ENCODE measurements around the gene KISS1. TPM values are rescaled to one million over a fixed set of nuclear protein-coding genes. Genes with fewer than 3 reads are reported as not detected.

The KISS1 gene
- total RNA-seq, 1 donor from 2014 or later, result not detected

DNA sequence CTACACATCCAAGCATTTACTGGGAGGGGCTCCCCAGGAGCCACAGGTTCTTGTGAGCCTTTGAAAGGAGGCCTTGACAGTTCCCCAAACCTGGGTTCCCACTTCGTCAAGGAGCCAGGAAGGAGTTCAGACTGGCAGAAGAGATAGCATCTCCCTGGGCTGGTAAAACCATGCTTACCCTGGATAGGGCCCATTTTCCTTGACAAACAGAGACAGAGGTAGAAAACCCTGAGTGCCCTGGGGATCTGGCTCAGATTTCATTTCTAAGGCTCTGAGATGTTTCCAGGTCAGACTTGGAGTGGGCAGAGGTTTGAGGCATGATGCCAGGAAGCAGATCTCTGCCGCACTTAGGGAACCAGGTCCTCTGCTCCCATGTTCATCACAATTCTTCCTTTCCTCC, 47.2 kb downstream of the KISS1 start:
- Mint-ChIP-seq H3K9me3 (ENCODE audit: low read depth) (no peaks in the 10 kb centered on the region), H3K36me3 (ENCODE audit: insufficient read depth) (peaks cover 4% of the 10 kb centered on the region), H3K27ac (no peak overlapping the region), H3K4me1 (ENCODE audit: low read depth) (peaks cover 5% of the 10 kb centered on the region), H3K27me3 (peaks cover 14% of the 10 kb centered on the region), H3K4me3 (ENCODE audit: low read depth) (no peak overlapping the region)
- TF ChIP-seq, protein P1, sequence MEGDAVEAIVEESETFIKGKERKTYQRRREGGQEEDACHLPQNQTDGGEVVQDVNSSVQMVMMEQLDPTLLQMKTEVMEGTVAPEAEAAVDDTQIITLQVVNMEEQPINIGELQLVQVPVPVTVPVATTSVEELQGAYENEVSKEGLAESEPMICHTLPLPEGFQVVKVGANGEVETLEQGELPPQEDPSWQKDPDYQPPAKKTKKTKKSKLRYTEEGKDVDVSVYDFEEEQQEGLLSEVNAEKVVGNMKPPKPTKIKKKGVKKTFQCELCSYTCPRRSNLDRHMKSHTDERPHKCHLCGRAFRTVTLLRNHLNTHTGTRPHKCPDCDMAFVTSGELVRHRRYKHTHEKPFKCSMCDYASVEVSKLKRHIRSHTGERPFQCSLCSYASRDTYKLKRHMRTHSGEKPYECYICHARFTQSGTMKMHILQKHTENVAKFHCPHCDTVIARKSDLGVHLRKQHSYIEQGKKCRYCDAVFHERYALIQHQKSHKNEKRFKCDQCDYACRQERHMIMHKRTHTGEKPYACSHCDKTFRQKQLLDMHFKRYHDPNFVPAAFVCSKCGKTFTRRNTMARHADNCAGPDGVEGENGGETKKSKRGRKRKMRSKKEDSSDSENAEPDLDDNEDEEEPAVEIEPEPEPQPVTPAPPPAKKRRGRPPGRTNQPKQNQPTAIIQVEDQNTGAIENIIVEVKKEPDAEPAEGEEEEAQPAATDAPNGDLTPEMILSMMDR (IDR thresholded peaks at IDR 0.05; ENCODE audit: unreplicated experiment), result no peak
- no peak for DNase-seq (ENCODE audit: low spot score, unreplicated experiment)

DNA sequence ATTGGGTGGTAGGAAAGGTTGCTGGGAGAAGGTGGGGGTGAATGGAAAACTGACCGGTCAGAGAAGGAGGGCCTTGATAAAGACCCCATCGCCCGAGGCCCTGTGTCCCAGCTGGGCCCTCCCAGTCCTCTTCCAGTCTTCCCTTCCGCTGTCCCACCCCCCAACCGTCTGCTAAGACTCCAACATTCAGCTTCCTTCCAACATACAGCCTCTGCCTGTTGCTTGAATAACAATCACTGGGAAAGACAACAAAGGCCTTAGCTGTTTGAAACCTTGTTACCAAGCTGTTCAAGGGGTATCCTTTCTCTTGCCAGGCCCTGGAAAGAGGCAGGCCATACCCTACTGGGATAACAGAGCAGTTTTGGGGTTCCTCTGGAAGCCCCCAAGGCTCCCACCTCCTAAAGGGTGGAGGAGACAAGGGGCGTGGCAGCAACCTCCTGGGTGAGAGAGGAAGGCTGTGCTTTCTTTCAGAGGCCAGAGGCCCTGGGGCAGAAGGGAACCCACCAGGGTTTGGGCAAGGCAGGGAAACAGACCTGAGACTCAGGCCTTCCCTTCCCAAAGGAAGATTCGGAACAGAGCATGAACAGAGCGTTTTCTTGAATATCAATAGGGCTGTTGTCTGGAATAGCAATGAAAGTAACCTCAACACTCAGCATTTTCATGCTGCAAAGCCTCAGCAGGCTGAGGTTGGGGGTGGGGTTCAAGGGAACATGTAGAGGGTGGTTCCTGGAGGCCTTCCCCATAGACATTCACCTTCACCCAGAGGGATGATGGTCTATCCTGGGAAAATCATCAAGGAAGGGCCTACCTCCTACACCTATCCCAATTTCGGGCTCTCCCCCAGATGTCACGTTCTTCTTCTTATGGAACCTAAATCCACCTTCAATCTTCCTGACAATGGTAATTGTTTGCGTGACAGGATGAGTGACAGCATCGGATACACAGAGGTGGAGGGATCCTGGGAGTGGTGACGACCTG, 48.6 kb downstream of the KISS1 start:
- Mint-ChIP-seq H3K36me3 (ENCODE audit: insufficient read depth) (peaks cover 4% of the 10 kb centered on the region), H3K4me1 (ENCODE audit: low read depth) (peaks cover 10% of the 10 kb centered on the region), H3K27ac (no peak overlapping the region), H3K4me3 (ENCODE audit: low read depth) (no peak overlapping the region), H3K27me3 (peaks cover 9% of the 10 kb centered on the region), H3K9me3 (ENCODE audit: low read depth) (no peaks in the 10 kb centered on the region)
- TF ChIP-seq, protein P1 (IDR thresholded peaks at IDR 0.05; ENCODE audit: unreplicated experiment), result no peak
- DNase-seq (ENCODE audit: low spot score, unreplicated experiment), result no peak

DNA sequence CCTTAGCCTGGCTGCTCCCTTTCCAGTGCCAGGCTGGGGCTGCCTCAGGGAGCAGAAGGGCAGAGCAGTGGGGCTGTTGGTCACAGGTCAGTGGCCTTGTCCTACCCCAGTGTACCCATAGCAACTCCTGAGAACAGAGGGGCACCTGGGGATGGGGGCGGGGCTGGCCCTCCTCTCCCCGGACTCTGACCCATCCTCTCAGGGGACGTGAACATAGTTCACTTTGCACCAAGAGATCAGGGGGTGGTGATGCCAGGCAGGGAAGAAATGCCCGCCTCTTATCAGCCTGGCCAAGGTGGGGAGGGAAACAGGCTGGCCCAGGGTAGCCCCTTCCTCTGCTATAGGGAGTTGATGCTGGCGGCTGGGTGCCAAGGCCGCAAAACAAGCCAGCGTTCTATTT, 49.3 kb downstream of the KISS1 start:
- no peaks in the 10 kb centered on the region for H3K9me3 Mint-ChIP-seq (ENCODE audit: low read depth)
- H3K36me3 Mint-ChIP-seq (ENCODE audit: insufficient read depth), result peaks cover 4% of the 10 kb centered on the region
- no peak overlapping the region for H3K4me3 Mint-ChIP-seq (ENCODE audit: low read depth)
- H3K27ac Mint-ChIP-seq, result no peak overlapping the region
- DNase-seq (ENCODE audit: low spot score, unreplicated experiment), result no peak
- peaks cover 17% of the 10 kb centered on the region for H3K4me1 Mint-ChIP-seq (ENCODE audit: low read depth)
- TF ChIP-seq, protein P1 (IDR thresholded peaks at IDR 0.05; ENCODE audit: unreplicated experiment), result no peak
- peaks cover 9% of the 10 kb centered on the region for H3K27me3 Mint-ChIP-seq

DNA sequence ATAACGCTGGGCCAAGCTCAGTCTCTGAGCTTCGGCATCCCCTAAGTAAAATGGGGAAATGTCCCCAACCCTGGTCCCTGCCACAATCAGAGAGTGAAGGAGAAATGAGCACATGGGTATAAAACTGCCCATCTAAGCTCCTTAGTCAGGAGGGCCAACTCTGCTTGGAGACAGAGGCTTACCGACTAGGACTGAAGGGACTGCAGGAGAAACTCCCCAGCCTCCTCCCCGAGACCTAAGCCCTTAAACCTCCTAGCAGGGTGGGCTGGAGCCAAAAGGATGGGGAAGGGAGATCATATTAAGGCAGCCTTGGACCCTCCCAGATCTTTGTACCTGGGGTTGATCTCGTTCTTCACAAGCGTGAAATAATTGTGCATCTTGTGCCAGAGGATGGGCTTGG, 50.0 kb downstream of the KISS1 start:
- TF ChIP-seq, protein P1 (IDR thresholded peaks at IDR 0.05; ENCODE audit: unreplicated experiment), result no peak
- H3K36me3 Mint-ChIP-seq (ENCODE audit: insufficient read depth), result peaks cover 4% of the 10 kb centered on the region
- DNase-seq (ENCODE audit: low spot score, unreplicated experiment), result no peak
- peaks cover 23% of the 10 kb centered on the region for H3K4me1 Mint-ChIP-seq (ENCODE audit: low read depth)
- H3K27ac Mint-ChIP-seq, result no peak overlapping the region
- H3K9me3 Mint-ChIP-seq (ENCODE audit: low read depth), result no peaks in the 10 kb centered on the region
- no peak overlapping the region for H3K4me3 Mint-ChIP-seq (ENCODE audit: low read depth)
- peaks cover 9% of the 10 kb centered on the region for H3K27me3 Mint-ChIP-seq

DNA sequence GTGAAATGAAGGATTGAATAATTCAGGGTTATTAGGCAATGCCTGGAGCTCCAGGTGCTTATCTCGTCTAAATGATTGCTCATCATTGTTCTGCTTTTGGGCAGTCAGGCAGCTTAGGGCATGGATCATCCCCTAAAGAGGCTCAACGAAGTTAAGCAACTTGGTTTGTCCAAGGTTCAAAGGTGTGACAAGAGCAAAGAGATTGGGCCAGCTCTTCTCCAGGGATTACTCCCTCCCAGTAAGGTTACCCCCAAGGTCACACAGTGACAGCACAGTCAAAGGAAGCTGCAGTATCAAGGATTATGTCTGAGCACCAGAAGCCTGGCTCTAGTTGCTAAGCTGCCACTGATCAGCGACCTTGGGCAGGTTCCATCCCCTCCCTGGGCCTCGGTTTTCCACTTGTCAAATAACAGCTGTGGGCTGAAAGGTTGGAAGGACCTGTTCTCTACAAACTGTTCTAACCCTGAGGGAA, 51.2 kb downstream of the KISS1 start:
- no peak overlapping the region for H3K4me3 Mint-ChIP-seq (ENCODE audit: low read depth)
- H3K36me3 Mint-ChIP-seq (ENCODE audit: insufficient read depth), result peaks cover 7% of the 10 kb centered on the region
- H3K9me3 Mint-ChIP-seq (ENCODE audit: low read depth), result no peaks in the 10 kb centered on the region
- TF ChIP-seq, protein P1 (IDR thresholded peaks at IDR 0.05; ENCODE audit: unreplicated experiment), result no peak
- H3K27ac Mint-ChIP-seq, result no peak overlapping the region
- no peak for DNase-seq (ENCODE audit: low spot score, unreplicated experiment)
- H3K27me3 Mint-ChIP-seq, result peaks cover 5% of the 10 kb centered on the region
- peaks cover 23% of the 10 kb centered on the region for H3K4me1 Mint-ChIP-seq (ENCODE audit: low read depth)

All from progenitor cell of endocrine pancreas (in vitro differentiated cells).